SK-N-SH treated with all-trans-retinoic acid at 6 μM for 48 hours (cell line): Measurements from ENCODE around the gene LDHAL6A.

Experiments
- ATAC-seq: fragments of 200-7000 bp; cut with Tn5 transposase; 3 replicates; pipeline ENCODE4 v1.9.1; 2020; ENCODE audit warnings: mild to moderate bottlenecking, moderate library complexity
- ARNTL ChIP-seq: fragments of 450-650 bp; formaldehyde crosslinking; IDR thresholded peaks from 2 replicates; pipeline ENCODE4 v1.5.0; 2020; ENCODE audit warnings: low read depth, mild to moderate bottlenecking, moderate library complexity, borderline replicate concordance
- BACH2 ChIP-seq: fragments of 250-450 bp; sonication (Bioruptor Pico); IDR thresholded peaks from 2 replicates; pipeline ENCODE4 v1.9.0; 2021; ENCODE audit warnings: mild to moderate bottlenecking, borderline replicate concordance
- CSDC2 ChIP-seq: fragments of 250-450 bp; sonication (Bioruptor Pico); IDR thresholded peaks from 2 replicates; pipeline ENCODE4 v1.5.0; 2020; ENCODE audit warnings: mild to moderate bottlenecking, moderate library complexity
- ESRRG ChIP-seq: fragments of 250-450 bp; sonication (Bioruptor Pico); IDR thresholded peaks from 2 replicates; pipeline ENCODE4 v1.6.1; 2021; ENCODE audit warnings: mild to moderate bottlenecking
- GLIS3 ChIP-seq: fragments of 250-450 bp; sonication (Bioruptor Pico); IDR thresholded peaks from 2 replicates; pipeline ENCODE4 v1.5.0; 2020; ENCODE audit warnings: mild to moderate bottlenecking, moderate library complexity
- ISL1 ChIP-seq: fragments of 250-450 bp; sonication (Bioruptor Pico); IDR thresholded peaks from 2 replicates; pipeline ENCODE4 v2.1.2; 2022; ENCODE audit warnings: mild to moderate bottlenecking, moderate library complexity
- OSR1 ChIP-seq: fragments of 250-450 bp; sonication (Bioruptor Pico); IDR thresholded peaks from 2 replicates; pipeline ENCODE4 v1.8.0; 2022; ENCODE audit warnings: moderate library complexity, mild to moderate bottlenecking, inconsistent platforms
- PPARA ChIP-seq: fragments of 250-450 bp; sonication (Bioruptor Pico); IDR thresholded peaks from 2 replicates; pipeline ENCODE4 v1.5.0; 2020; ENCODE audit warnings: mild to moderate bottlenecking, borderline replicate concordance
- RARB ChIP-seq: fragments of 250-450 bp; sonication (Bioruptor Pico); IDR thresholded peaks from 2 replicates; pipeline ENCODE4 v1.8.0; 2021; ENCODE audit warnings: mild to moderate bottlenecking, moderate library complexity
- SNAI2 ChIP-seq: fragments of 250-450 bp; sonication (Bioruptor Pico); IDR thresholded peaks from 2 replicates; pipeline ENCODE4 v1.5.0; 2020; ENCODE audit warnings: mild to moderate bottlenecking, moderate library complexity
- TCF4 ChIP-seq: fragments of 250-450 bp; sonication (Bioruptor Pico); IDR thresholded peaks from 2 replicates; pipeline ENCODE4 v1.8.0; 2021; ENCODE audit warnings: mild to moderate bottlenecking, moderate library complexity, borderline replicate concordance
- TOX ChIP-seq: fragments of 250-450 bp; sonication (Bioruptor Pico); IDR thresholded peaks from 2 replicates; pipeline ENCODE4 v1.8.0; 2021; ENCODE audit warnings: mild to moderate bottlenecking, moderate library complexity, borderline replicate concordance
- ZC3H10 ChIP-seq: fragments of 250-450 bp; sonication (Bioruptor Pico); IDR thresholded peaks from 2 replicates; pipeline ENCODE4 v1.5.1; 2021; ENCODE audit warnings: mild to moderate bottlenecking, moderate library complexity
- ZFP3 ChIP-seq: fragments of 250-450 bp; sonication (Bioruptor Pico); IDR thresholded peaks from 2 replicates; pipeline ENCODE4 v1.5.0; 2020; ENCODE audit warnings: mild to moderate bottlenecking, moderate library complexity
- ZFP30 ChIP-seq: fragments of 450-650 bp; formaldehyde crosslinking; IDR thresholded peaks from 2 replicates; pipeline ENCODE4 v1.5.0; 2022; ENCODE audit warnings: mild to moderate bottlenecking, moderate library complexity
- ZNF565 ChIP-seq: fragments of 450-650 bp; formaldehyde crosslinking; conservative IDR thresholded peaks from 2 replicates; pipeline ENCODE4 v1.5.0; 2020; ENCODE audit warnings: low read depth, mild to moderate bottlenecking, moderate library complexity
- ZNF70 ChIP-seq: fragments of 450-650 bp; formaldehyde crosslinking; IDR thresholded peaks from 2 replicates; pipeline ENCODE4 v1.5.0; 2020; ENCODE audit warnings: mild to moderate bottlenecking, moderate library complexity
- ZNF8 ChIP-seq: fragments of 450-650 bp; formaldehyde crosslinking; IDR thresholded peaks from 2 replicates; pipeline ENCODE4 v1.5.0; 2020; ENCODE audit warnings: mild to moderate bottlenecking, moderate library complexity
- TF ChIP-seq, protein P1 (sequence below): fragments of 250-450 bp; sonication (Bioruptor Pico); IDR thresholded peaks from 2 replicates; pipeline ENCODE4 v1.8.0; 2020; ENCODE audit warnings: mild to moderate bottlenecking, moderate library complexity, borderline replicate concordance
- TF ChIP-seq, protein P2 (sequence below): fragments of 250-450 bp; sonication (Bioruptor Pico); IDR thresholded peaks from 2 replicates; pipeline ENCODE4 v1.5.1; 2021; ENCODE audit warnings: mild to moderate bottlenecking, moderate library complexity
- TF ChIP-seq, protein P3 (sequence below): fragments of 250-450 bp; sonication (Bioruptor Pico); IDR thresholded peaks from 2 replicates; pipeline ENCODE4 v1.5.1; 2020; ENCODE audit warnings: low read depth, mild to moderate bottlenecking, moderate library complexity
- TF ChIP-seq, protein P4 (sequence below): fragments of 250-450 bp; sonication (Bioruptor Pico); IDR thresholded peaks from 2 replicates; pipeline ENCODE4 v1.5.0; 2020; ENCODE audit warnings: mild to moderate bottlenecking, moderate library complexity
- TF ChIP-seq, protein P5 (sequence below): fragments of 250-450 bp; sonication (Bioruptor Pico); IDR thresholded peaks from 2 replicates; pipeline ENCODE4 v1.8.0; 2021; ENCODE audit warnings: low read depth, mild to moderate bottlenecking, moderate library complexity, borderline replicate concordance

Gene LDHAL6A

DNA sequence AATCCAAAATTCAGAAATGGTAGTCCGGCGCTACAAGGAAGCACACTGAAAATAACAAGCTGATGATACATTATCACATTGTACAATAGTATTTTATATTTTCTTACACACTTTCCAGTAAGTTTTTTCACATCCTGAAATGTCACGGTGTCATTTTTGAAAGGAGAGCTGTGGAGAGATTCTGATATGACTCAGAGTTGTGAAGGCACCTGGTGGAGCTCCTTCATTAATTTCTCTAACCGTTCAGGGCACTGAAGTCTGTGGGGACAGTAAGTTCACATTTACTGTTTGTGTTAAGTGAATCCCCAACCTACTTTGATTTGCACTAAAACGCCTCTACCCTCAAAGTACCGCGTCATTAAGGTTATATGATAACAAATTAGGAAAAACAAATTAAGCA lies 13.3 kb downstream of the LDHAL6A start:
- no peak for TF ChIP-seq ZFP30 (CRISPR knock-in tag)
- TF ChIP-seq ZNF565 (CRISPR knock-in tag): no peak
- no peak for TF ChIP-seq CSDC2 (CRISPR knock-in tag)
- TF ChIP-seq ESRRG (CRISPR knock-in tag): no peak
- no peak for TF ChIP-seq TCF4
- TF ChIP-seq RARB: no peak
- TF ChIP-seq ARNTL (CRISPR knock-in tag): no peak
- TF ChIP-seq OSR1: no peak
- TF ChIP-seq ZNF8 (CRISPR knock-in tag): no peak
- no peak for TF ChIP-seq ZNF70 (CRISPR knock-in tag)
- TF ChIP-seq BACH2: no peak
- TF ChIP-seq ISL1 (CRISPR knock-in tag): no peak
- TF ChIP-seq GLIS3 (CRISPR knock-in tag): no peak
- TF ChIP-seq PPARA (CRISPR knock-in tag): no peak
- TF ChIP-seq, protein P1, sequence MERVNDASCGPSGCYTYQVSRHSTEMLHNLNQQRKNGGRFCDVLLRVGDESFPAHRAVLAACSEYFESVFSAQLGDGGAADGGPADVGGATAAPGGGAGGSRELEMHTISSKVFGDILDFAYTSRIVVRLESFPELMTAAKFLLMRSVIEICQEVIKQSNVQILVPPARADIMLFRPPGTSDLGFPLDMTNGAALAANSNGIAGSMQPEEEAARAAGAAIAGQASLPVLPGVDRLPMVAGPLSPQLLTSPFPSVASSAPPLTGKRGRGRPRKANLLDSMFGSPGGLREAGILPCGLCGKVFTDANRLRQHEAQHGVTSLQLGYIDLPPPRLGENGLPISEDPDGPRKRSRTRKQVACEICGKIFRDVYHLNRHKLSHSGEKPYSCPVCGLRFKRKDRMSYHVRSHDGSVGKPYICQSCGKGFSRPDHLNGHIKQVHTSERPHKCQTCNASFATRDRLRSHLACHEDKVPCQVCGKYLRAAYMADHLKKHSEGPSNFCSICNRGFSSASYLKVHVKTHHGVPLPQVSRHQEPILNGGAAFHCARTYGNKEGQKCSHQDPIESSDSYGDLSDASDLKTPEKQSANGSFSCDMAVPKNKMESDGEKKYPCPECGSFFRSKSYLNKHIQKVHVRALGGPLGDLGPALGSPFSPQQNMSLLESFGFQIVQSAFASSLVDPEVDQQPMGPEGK (CRISPR knock-in tag): no peak
- TF ChIP-seq, protein P2, sequence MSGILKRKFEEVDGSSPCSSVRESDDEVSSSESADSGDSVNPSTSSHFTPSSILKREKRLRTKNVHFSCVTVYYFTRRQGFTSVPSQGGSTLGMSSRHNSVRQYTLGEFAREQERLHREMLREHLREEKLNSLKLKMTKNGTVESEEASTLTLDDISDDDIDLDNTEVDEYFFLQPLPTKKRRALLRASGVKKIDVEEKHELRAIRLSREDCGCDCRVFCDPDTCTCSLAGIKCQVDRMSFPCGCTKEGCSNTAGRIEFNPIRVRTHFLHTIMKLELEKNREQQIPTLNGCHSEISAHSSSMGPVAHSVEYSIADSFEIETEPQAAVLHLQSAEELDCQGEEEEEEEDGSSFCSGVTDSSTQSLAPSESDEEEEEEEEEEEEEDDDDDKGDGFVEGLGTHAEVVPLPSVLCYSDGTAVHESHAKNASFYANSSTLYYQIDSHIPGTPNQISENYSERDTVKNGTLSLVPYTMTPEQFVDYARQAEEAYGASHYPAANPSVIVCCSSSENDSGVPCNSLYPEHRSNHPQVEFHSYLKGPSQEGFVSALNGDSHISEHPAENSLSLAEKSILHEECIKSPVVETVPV (CRISPR knock-in tag): no peak
- TF ChIP-seq SNAI2 (CRISPR knock-in tag): no peak
- ATAC-seq: no peak

DNA sequence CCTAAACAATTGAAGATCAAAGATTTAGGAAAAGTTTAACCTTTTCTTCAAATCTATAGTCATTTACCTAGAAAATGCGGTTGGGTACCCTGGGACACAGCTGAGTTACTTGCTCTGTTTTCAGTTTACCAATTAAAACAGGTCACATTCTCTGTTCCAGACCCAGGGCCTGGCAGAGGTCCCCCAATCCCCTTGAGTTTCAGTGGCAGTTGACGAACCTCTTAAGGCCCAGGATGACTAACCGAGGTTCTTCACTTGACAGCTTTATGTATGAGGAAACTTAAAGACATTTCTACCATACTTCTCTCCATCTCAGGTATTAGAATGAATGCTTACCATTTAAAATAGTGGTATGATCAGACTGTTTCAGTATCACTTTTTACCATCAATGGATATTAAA lies 16.3 kb downstream of the LDHAL6A start:
- ATAC-seq: no peak
- no peak for TF ChIP-seq ZNF8 (CRISPR knock-in tag)
- no peak for TF ChIP-seq ZNF70 (CRISPR knock-in tag)
- no peak for TF ChIP-seq ARNTL (CRISPR knock-in tag)
- TF ChIP-seq, protein P3, sequence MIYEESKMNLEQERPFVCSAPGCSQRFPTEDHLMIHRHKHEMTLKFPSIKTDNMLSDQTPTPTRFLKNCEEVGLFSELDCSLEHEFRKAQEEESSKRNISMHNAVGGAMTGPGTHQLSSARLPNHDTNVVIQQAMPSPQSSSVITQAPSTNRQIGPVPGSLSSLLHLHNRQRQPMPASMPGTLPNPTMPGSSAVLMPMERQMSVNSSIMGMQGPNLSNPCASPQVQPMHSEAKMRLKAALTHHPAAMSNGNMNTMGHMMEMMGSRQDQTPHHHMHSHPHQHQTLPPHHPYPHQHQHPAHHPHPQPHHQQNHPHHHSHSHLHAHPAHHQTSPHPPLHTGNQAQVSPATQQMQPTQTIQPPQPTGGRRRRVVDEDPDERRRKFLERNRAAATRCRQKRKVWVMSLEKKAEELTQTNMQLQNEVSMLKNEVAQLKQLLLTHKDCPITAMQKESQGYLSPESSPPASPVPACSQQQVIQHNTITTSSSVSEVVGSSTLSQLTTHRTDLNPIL (CRISPR knock-in tag): no peak
- TF ChIP-seq, protein P4, sequence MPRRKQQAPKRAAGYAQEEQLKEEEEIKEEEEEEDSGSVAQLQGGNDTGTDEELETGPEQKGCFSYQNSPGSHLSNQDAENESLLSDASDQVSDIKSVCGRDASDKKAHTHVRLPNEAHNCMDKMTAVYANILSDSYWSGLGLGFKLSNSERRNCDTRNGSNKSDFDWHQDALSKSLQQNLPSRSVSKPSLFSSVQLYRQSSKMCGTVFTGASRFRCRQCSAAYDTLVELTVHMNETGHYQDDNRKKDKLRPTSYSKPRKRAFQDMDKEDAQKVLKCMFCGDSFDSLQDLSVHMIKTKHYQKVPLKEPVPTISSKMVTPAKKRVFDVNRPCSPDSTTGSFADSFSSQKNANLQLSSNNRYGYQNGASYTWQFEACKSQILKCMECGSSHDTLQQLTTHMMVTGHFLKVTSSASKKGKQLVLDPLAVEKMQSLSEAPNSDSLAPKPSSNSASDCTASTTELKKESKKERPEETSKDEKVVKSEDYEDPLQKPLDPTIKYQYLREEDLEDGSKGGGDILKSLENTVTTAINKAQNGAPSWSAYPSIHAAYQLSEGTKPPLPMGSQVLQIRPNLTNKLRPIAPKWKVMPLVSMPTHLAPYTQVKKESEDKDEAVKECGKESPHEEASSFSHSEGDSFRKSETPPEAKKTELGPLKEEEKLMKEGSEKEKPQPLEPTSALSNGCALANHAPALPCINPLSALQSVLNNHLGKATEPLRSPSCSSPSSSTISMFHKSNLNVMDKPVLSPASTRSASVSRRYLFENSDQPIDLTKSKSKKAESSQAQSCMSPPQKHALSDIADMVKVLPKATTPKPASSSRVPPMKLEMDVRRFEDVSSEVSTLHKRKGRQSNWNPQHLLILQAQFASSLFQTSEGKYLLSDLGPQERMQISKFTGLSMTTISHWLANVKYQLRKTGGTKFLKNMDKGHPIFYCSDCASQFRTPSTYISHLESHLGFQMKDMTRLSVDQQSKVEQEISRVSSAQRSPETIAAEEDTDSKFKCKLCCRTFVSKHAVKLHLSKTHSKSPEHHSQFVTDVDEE (CRISPR knock-in tag): no peak
- no peak for TF ChIP-seq ZFP3 (CRISPR knock-in tag)
- TF ChIP-seq, protein P1 (CRISPR knock-in tag): no peak
- TF ChIP-seq OSR1: no peak
- no peak for TF ChIP-seq TOX
- TF ChIP-seq PPARA (CRISPR knock-in tag): no peak
- no peak for TF ChIP-seq ZC3H10 (CRISPR knock-in tag)
- no peak for TF ChIP-seq BACH2
- TF ChIP-seq, protein P2 (CRISPR knock-in tag): no peak
- no peak for TF ChIP-seq GLIS3 (CRISPR knock-in tag)
- TF ChIP-seq, protein P5, sequence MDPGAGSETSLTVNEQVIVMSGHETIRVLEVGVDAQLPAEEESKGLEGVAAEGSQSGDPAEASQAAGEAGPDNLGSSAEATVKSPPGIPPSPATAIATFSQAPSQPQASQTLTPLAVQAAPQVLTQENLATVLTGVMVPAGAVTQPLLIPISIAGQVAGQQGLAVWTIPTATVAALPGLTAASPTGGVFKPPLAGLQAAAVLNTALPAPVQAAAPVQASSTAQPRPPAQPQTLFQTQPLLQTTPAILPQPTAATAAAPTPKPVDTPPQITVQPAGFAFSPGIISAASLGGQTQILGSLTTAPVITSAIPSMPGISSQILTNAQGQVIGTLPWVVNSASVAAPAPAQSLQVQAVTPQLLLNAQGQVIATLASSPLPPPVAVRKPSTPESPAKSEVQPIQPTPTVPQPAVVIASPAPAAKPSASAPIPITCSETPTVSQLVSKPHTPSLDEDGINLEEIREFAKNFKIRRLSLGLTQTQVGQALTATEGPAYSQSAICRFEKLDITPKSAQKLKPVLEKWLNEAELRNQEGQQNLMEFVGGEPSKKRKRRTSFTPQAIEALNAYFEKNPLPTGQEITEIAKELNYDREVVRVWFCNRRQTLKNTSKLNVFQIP (CRISPR knock-in tag): no peak
- TF ChIP-seq, all 23 proteins: peak for 0
